MCF 10A (cell line): ENCODE data around the gene KLHL22. TPM values are rescaled to one million over a fixed set of nuclear protein-coding genes. Genes with fewer than 3 reads are reported as not detected.
"Not testable (repeated sequence)": the region's sequence is repeated elsewhere in the genome, so short reads cannot be mapped to it uniquely, and the experiment has no call there.

Experiments used
- BruUV-seq: library from RNA; stranded (reverse); fragments of 400-500 nt; replicated peaks from 2 replicates; lab custom pipeline; 2021; lab: Mats Ljungman, UMichigan
- CTCF ChIA-PET: fragments of 300-600 bp; sonication (Branson Sonifier 250); formaldehyde crosslinking; extraction: SDS; loops from one replicate; lab custom pipeline; 2021; ENCODE audit warnings: antibody characterized with exemption, inconsistent platforms; lab: Yijun Ruan, JAX
- POLR2A ChIA-PET: fragments of 300-600, 350-650 bp; sonication (Branson Sonifier 250); formaldehyde crosslinking; extraction: SDS; loops from one replicate; lab custom pipeline; 2020; ENCODE audit warnings: antibody characterized with exemption, inconsistent platforms; lab: Yijun Ruan, JAX
- DNase-seq: peaks from one replicate; pipeline ENCODE4 v3.0.0-alpha.2; 2018; ENCODE audit not compliant: unreplicated experiment
- H3K27ac Mint-ChIP-seq: one replicate; pipeline ENCODE4 v1.8.0; 2022; ENCODE audit warnings: mild to moderate bottlenecking, low read depth, mixed read lengths; ENCODE audit not compliant: unreplicated experiment
- H3K27me3 Mint-ChIP-seq: one replicate; pipeline ENCODE4 v1.8.0; 2022; ENCODE audit warnings: mixed read lengths; ENCODE audit not compliant: insufficient read depth, unreplicated experiment
- H3K36me3 Mint-ChIP-seq: one replicate; pipeline ENCODE4 v1.8.0; 2022; ENCODE audit warnings: mild to moderate bottlenecking, moderate library complexity, mixed read lengths; ENCODE audit not compliant: insufficient read depth, unreplicated experiment
- H3K4me1 Mint-ChIP-seq: one replicate; pipeline ENCODE4 v1.8.0; 2022; ENCODE audit warnings: mixed read lengths; ENCODE audit not compliant: insufficient read depth, unreplicated experiment
- H3K4me3 Mint-ChIP-seq: one replicate; pipeline ENCODE4 v1.8.0; 2022; ENCODE audit warnings: mild to moderate bottlenecking, moderate library complexity, mixed read lengths; ENCODE audit not compliant: unreplicated experiment
- H3K9me3 Mint-ChIP-seq: one replicate; pipeline ENCODE4 v1.8.0; 2022; ENCODE audit warnings: mixed read lengths; ENCODE audit not compliant: unreplicated experiment
- CTCF ChIP-seq: fragments of 200-600 bp; IDR thresholded peaks from one replicate; pipeline ENCODE4 v1.8.0; 2022; ENCODE audit warnings: antibody characterized with exemption, mild to moderate bottlenecking; ENCODE audit not compliant: unreplicated experiment
- intact Hi-C: fragments of 100-400 bp; cut with micrococcal nuclease; formaldehyde crosslinking; loops from 2 replicates; pipeline ENCODE4 v1.14.1; 2022
- total RNA-seq: library from RNA; stranded (reverse); gene quantifications from 2 replicates; pipeline ENCODE4 v1.2.3, GENCODE V29; 2022

The KLHL22 gene
- total RNA-seq, 1 experiment from 2014 or later, result 14.7 TPM

DNA sequence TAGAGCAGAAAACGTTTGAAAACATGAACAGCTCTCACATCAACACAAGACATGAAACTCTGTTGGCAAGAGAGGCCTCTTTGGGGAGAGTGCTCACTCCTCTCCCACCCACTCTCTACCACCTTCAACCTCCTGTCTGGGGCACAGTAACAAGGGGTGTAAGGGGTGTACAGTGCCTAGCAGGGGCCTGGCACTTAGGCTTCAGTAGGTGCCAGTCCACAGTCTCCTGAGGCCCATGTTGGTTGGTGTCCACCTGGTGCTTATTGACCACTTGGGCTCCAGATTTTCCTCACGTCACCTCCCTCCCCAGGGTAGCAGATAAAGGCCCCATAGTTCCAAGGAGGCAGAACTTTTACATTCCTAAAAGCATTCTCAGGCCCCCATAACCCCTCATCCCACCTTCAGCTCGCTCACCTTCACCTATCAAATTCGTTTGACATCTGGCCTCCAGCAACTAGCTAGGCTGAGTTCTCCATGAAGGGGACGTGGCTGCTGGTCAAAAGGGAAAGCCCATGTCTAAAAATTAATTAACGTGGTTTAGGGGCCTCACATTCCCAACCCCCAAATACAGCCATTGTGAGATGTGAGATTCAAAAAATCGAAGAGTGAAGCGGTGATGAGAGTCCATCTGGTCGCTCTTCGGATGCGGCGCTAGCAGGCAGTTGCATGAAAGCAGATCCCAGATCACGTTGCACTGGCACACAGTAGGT, 11.1 kb upstream of the KLHL22 start:
- H3K9me3 Mint-ChIP-seq, result no peaks in the 10 kb centered on the region
- no peak for DNase-seq
- ChIA-PET CTCF (interaction anchor here (0.6 to 2.0 kb wide), 4 partner anchors 12 to 62 kb away, joined by 3 to 7 read pairs (median 4); no protein-coding TSS in a partner anchor), POLR2A (interaction anchor here (0.8 to 16.3 kb wide), 9 partner anchors 8 to 197 kb away, joined by 3 to 332 read pairs (median 11); partner anchors contain the start of gene KLHL22)
- peak overlapping the region; percentile 99 for H3K27ac Mint-ChIP-seq
- no peak for TF ChIP-seq CTCF
- intact Hi-C loops, result no loop called here
- no peaks in the 10 kb centered on the region for H3K27me3 Mint-ChIP-seq
- H3K4me3 Mint-ChIP-seq, result peak overlapping the region; percentile 90
- H3K36me3 Mint-ChIP-seq, result peaks cover 36% of the 10 kb centered on the region
- H3K4me1 Mint-ChIP-seq, result peaks cover 42% of the 10 kb centered on the region
- BruUV-seq, result no TSS peak

- H3K9me3 Mint-ChIP-seq, H3K4me3 Mint-ChIP-seq, H3K27me3 Mint-ChIP-seq, BruUV-seq, CTCF ChIA-PET, intact Hi-C loops: not testable (repeated sequence)
- peaks cover 24% of the 10 kb centered on the region for H3K4me1 Mint-ChIP-seq
- peak; percentile 79 for DNase-seq
- POLR2A ChIA-PET, result interaction anchor here (0.7 to 16.3 kb wide), 4 partner anchors 9 to 65 kb away, joined by 3 to 332 read pairs (median 6); partner anchors contain the start of gene KLHL22
- peaks cover 42% of the 10 kb centered on the region for H3K36me3 Mint-ChIP-seq
- H3K27ac Mint-ChIP-seq, result peak overlapping the region; percentile 35
Measured at GRCh38 chr22:20504293-20504922, 8.8 kb upstream of the KLHL22 start.

DNA sequence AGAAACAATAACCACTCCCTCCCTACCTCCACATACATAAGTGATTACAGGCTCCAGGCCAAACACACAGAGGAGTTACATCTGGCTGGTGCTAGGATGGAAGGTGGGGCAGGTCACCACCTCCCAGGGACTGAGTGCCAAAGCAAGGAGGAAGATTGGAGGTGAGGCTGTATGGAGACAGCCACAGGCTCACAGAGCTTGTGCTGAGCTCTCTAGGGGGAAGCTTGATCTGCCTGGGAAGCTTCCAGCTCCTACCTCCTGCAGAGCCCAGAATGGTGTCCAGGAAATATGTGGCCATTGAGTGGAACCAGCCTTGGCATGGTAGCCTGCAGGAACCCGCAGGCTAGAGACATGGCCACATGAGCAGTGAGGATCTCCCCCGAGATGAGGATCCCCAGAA, 8.2 kb upstream of the KLHL22 start:
- Mint-ChIP-seq H3K4me3 (no peak overlapping the region), H3K27me3 (no peaks in the 10 kb centered on the region), H3K27ac (peak overlapping the region; percentile 35), H3K4me1 (peaks cover 18% of the 10 kb centered on the region), H3K9me3 (no peaks in the 10 kb centered on the region), H3K36me3 (peaks cover 36% of the 10 kb centered on the region)
- POLR2A ChIA-PET, result interaction anchor here (1.2 to 16.3 kb wide), 2 partner anchors 26 to 65 kb away, joined by 9 to 332 read pairs; no protein-coding TSS in a partner anchor
- no TSS peak for BruUV-seq
- TF ChIP-seq CTCF, result no peak
- peak; percentile 65 for DNase-seq
- CTCF ChIA-PET, result no interaction called here
- intact Hi-C loops, result no loop called here

DNA sequence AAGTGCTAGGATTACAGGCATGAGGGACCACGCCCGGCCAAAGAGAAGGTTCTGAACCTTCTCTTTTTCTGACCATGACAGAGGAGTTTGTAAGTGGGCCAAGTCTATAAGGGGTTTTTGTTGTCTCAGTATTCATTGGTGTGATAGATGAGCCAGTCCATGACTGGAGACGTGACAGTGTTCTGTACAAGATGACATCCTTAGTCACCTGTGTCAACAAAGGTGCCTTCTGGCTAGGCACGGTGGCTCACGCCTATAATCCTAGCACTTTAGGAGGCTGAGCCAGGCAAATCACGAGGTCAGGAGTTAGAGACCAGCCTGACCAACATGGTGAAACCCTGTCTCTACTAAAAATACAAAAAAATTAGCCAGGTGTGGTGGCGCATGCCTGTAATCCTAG, 4.2 kb upstream of the KLHL22 start:
- no peak overlapping the region for H3K4me3 Mint-ChIP-seq
- no peaks in the 10 kb centered on the region for H3K27me3 Mint-ChIP-seq
- POLR2A ChIA-PET, result no interaction called here
- peaks cover 22% of the 10 kb centered on the region for H3K4me1 Mint-ChIP-seq
- H3K36me3 Mint-ChIP-seq, result peaks cover 25% of the 10 kb centered on the region
- H3K27ac Mint-ChIP-seq, result no peak overlapping the region
- no peak for DNase-seq
- TF ChIP-seq CTCF, result no peak
- BruUV-seq, result no TSS peak
- intact Hi-C loops, result loop anchor here (5.0 kb wide), 1 partner anchor 33 kb away; no protein-coding TSS in a partner anchor
- H3K9me3 Mint-ChIP-seq, result no peaks in the 10 kb centered on the region
- CTCF ChIA-PET, result no interaction called here
